ENCODE data around the gene MXRA7. TPM values are rescaled to one million over a fixed set of nuclear protein-coding genes. Genes with fewer than 3 reads are reported as not detected.

MXRA7 gene
- total and polyA plus RNA-seq, 2 donors (not counting 3 experiments of a cell fraction or from before 2014, with no cell fraction given), result 49.5 to 95.8 TPM

- dilution Hi-C loops (cut with MboI; ENCODE audit: extremely low pct_ligation_motif_present, low sequenced_read_pairs), result no loop called here
- Histone ChIP-seq H2AFZ (ENCODE audit: low read depth, low read length) (no peak overlapping the region), H3K79me2 (ENCODE audit: control insufficient read depth, insufficient read depth, low read length) (no peaks in the 10 kb centered on the region), H3K4me1 (ENCODE audit: control insufficient read depth, extremely low read depth, insufficient read depth, low read length) (peaks cover 10% of the 10 kb centered on the region), H3K36me3 (ENCODE audit: control insufficient read depth in 2 of 2, extremely low read depth in 1 of 2, insufficient read depth in 2 of 2, low read length in 2 of 2) (no peaks in the 10 kb centered on the region), H3K9ac (replicated peaks; ENCODE audit: extremely low read depth, insufficient read depth, low read length) (no peak overlapping the region), H3K27ac (ENCODE audit: insufficient read depth, low read depth, low read length) (no peak overlapping the region), H3K9me1 (replicated peaks; ENCODE audit: control insufficient read depth, extremely low read depth, insufficient read depth, low read length) (no peaks in the 10 kb centered on the region), H3K4me3 (replicated peaks in 1 of 3; ENCODE audit: insufficient read depth in 1 of 3, low read depth in 1 of 3, low read length in 3 of 3) (no peak overlapping the region), H4K20me1 (replicated peaks; ENCODE audit: control insufficient read depth, extremely low read depth, insufficient read depth, low read length) (no peaks in the 10 kb centered on the region), H3K9me3 (replicated peaks; ENCODE audit: control insufficient read depth, insufficient read depth, low read length) (no peaks in the 10 kb centered on the region), H3K4me2 (ENCODE audit: insufficient read depth, low read length) (no peak overlapping the region), H3K27me3 (ENCODE audit: control insufficient read depth in 2 of 2, insufficient read depth in 2 of 2, low read length in 2 of 2) (no peaks in the 10 kb centered on the region)
- FAIRE-seq, result no peak
- ChIA-PET POLR2A (no interaction called here), CTCF (interaction anchor here (0.7 kb wide), 2 partner anchors 52 to 148 kb away, joined by 3 read pairs; no protein-coding TSS in a partner anchor)
- no TSS peak for BruUV-seq (replicated peaks)
- intact Hi-C loops (cut with micrococcal nuclease), result no loop called here
- TF ChIP-seq GATA2 (IDR thresholded peaks at IDR 0.05; ENCODE audit: insufficient read depth, insufficient read length, low read depth, low read length) (no peak), MYC (IDR thresholded peaks at IDR 0.05; ENCODE audit: low read depth, low read length) (no peak), EZH2 (IDR thresholded peaks at IDR 0.05; ENCODE audit: borderline replicate concordance, low read depth, low read length, severe bottlenecking) (no peak), MAX (IDR thresholded peaks at IDR 0.05; ENCODE audit: insufficient read depth, insufficient read length) (no peak), FOS (IDR thresholded peaks at IDR 0.05; ENCODE audit: borderline replicate concordance, insufficient read depth, low read length) (no peak), POLR2AphosphoS5 (IDR thresholded peaks at IDR 0.05; ENCODE audit: insufficient read depth, low read depth, low read length) (no peak), CTCF (IDR thresholded peaks at IDR 0.05; ENCODE audit: extremely low read depth in 1 of 2, insufficient read depth in 1 of 2, low read depth in 1 of 2, low read length in 2 of 2) (no peak)
- no peak for DNase-seq (ENCODE audit: low read depth, low spot score)
These were observed 35.1 kb downstream of the MXRA7 start for GRCh38 chr17:76675648-76676047.
